ENCODE results near the gene CCNJL. TPM values are rescaled to one million over a fixed set of nuclear protein-coding genes. Genes with fewer than 3 reads are reported as not detected.
A peak's percentile ranks its signal among the peaks of the same experiment; 100 is the strongest.

The CCNJL gene
- total RNA-seq, 1 donor from 2014 or later, result 9.4 TPM

DNA sequence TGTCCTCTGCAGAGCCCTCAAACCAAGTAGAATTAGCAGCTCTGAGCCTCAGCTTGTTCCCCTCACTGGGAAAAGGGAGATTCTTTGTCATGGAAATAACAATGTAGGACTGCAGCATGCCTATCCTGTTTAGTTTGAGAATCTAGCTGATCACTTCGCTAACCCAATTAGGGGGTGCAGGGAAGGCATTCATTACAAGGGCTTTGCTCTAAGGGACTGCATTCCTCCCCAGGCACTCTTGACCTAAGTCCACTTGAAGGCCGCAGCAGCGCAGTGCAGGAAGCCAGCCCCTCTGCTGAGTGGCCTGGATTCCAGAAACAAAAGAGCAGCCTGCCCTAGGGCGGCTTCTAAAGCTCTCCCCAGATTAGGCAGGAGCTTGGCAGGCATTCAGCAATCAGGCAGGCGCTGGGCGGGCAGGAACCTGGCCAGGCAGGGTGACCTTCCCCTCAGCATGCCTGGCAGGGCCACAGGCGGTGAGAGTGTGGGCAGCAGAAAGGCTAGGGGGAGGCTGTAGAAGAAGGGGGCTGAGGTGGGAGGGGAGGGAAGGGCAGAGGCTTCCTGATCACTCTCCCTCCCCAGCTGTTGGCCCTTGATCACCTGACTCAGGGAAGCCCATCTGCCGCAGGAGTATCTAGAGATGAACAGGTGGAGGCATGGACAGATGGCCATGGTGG, 24.8 kb downstream of the CCNJL start:
- H3K27ac ChIP-seq, result peak overlapping the region; percentile 49
- peaks cover 73% of the 10 kb centered on the region for H4K20me1 ChIP-seq (ENCODE audit: low read depth)
- Mint-ChIP-seq H3K27me3 (ENCODE audit: insufficient read depth, low read depth) (peaks cover 6% of the 10 kb centered on the region), H3K9me3 (no peaks in the 10 kb centered on the region), H3K27ac (peak overlapping the region; percentile 92), H3K36me3 (peaks cover 8% of the 10 kb centered on the region), H3K4me3 (peak overlapping the region; percentile 67), H3K4me1 (peaks cover 49% of the 10 kb centered on the region)
- peak; percentile 90 for TF ChIP-seq EZH2phosphoT487 (IDR thresholded peaks at IDR 0.05)
- TF ChIP-seq, protein P1, sequence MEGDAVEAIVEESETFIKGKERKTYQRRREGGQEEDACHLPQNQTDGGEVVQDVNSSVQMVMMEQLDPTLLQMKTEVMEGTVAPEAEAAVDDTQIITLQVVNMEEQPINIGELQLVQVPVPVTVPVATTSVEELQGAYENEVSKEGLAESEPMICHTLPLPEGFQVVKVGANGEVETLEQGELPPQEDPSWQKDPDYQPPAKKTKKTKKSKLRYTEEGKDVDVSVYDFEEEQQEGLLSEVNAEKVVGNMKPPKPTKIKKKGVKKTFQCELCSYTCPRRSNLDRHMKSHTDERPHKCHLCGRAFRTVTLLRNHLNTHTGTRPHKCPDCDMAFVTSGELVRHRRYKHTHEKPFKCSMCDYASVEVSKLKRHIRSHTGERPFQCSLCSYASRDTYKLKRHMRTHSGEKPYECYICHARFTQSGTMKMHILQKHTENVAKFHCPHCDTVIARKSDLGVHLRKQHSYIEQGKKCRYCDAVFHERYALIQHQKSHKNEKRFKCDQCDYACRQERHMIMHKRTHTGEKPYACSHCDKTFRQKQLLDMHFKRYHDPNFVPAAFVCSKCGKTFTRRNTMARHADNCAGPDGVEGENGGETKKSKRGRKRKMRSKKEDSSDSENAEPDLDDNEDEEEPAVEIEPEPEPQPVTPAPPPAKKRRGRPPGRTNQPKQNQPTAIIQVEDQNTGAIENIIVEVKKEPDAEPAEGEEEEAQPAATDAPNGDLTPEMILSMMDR (IDR thresholded peaks at IDR 0.05), result no peak
- H3F3A ChIP-seq (ENCODE audit: low read depth), result peaks cover 31% of the 10 kb centered on the region
- peak; percentile 96 for DNase-seq (ENCODE audit: low spot score)
- H3K27me3 ChIP-seq, result peaks cover 63% of the 10 kb centered on the region
- no peak overlapping the region for H3K9ac ChIP-seq
- peaks cover 13% of the 10 kb centered on the region for H3K4me1 ChIP-seq
- no peaks in the 10 kb centered on the region for H3K36me3 ChIP-seq
- H3K9me3 ChIP-seq (ENCODE audit: low read depth), result no peaks in the 10 kb centered on the region
- H3K79me2 ChIP-seq (ENCODE audit: low read depth), result peaks cover 9% of the 10 kb centered on the region
- peak overlapping the region; percentile 10 for H3K4me3 ChIP-seq
- H2AFZ ChIP-seq (replicated peaks), result no peak overlapping the region
- H3K4me2 ChIP-seq, result peak overlapping the region; percentile 63

DNA sequence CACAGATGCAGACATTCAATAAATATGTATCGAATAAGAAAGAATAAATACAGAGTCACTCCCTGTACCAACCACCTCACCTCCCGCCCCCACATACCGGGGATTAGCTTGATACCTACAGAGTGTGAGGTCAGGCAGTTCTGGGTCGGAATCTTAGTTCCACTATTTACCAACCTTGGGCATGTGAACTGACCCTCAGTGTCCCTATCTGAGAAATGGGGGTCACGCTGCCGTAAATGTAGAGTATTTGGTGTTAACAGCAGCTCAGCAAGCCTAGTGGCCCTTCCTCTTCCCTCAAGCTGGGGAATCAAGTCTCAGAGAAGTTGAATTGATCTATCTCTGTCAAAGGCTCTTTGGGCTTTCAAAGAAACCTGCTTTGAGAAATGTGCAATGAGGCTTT, 25.4 kb downstream of the CCNJL start:
- Histone ChIP-seq H4K20me1 (ENCODE audit: low read depth) (peaks cover 77% of the 10 kb centered on the region), H3K79me2 (ENCODE audit: low read depth) (peaks cover 9% of the 10 kb centered on the region), H3F3A (ENCODE audit: low read depth) (peaks cover 34% of the 10 kb centered on the region), H3K4me1 (peaks cover 13% of the 10 kb centered on the region), H3K9ac (no peak overlapping the region), H3K27me3 (peaks cover 63% of the 10 kb centered on the region), H3K27ac (peak overlapping the region; percentile 49), H2AFZ (replicated peaks) (no peak overlapping the region), H3K9me3 (ENCODE audit: low read depth) (no peaks in the 10 kb centered on the region), H3K4me2 (peak overlapping the region; percentile 63), H3K4me3 (peak overlapping the region; percentile 10), H3K36me3 (no peaks in the 10 kb centered on the region)
- peaks cover 49% of the 10 kb centered on the region for H3K4me1 Mint-ChIP-seq
- peaks cover 6% of the 10 kb centered on the region for H3K27me3 Mint-ChIP-seq (ENCODE audit: insufficient read depth, low read depth)
- H3K4me3 Mint-ChIP-seq, result peak overlapping the region; percentile 67
- no peak for DNase-seq (ENCODE audit: low spot score)
- H3K27ac Mint-ChIP-seq, result peak overlapping the region; percentile 92
- H3K36me3 Mint-ChIP-seq, result peaks cover 10% of the 10 kb centered on the region
- TF ChIP-seq EZH2phosphoT487 (IDR thresholded peaks at IDR 0.05), result no peak
- no peak for TF ChIP-seq EZH2 (IDR thresholded peaks at IDR 0.05)
- TF ChIP-seq, protein P1 (IDR thresholded peaks at IDR 0.05), result no peak
- H3K9me3 Mint-ChIP-seq, result no peaks in the 10 kb centered on the region

DNA sequence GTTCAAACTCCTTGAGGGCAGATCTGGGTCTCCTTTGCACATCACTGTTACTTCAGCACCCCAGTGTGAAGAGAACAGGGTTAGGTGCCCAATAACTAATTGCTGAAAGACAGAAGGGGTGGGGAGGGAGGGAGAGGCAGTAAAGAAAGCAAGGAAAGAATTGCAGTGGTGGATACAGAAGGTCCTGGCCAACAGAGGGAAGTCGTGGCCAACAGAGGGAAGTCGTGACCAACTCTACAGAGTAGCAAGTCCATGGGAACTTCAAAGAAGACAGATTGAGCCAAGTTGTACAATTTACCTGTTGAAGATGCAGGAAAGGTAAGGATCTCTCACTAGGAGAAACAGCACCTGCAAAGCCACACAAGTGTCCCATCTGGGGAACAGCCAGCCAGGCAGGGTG, 27.0 kb downstream of the CCNJL start:
- no peaks in the 10 kb centered on the region for H3K36me3 ChIP-seq
- H3K4me2 ChIP-seq, result no peak overlapping the region
- Mint-ChIP-seq H3K4me1 (peaks cover 49% of the 10 kb centered on the region), H3K27ac (no peak overlapping the region), H3K36me3 (peaks cover 10% of the 10 kb centered on the region), H3K9me3 (no peaks in the 10 kb centered on the region), H3K27me3 (ENCODE audit: insufficient read depth, low read depth) (peaks cover 6% of the 10 kb centered on the region), H3K4me3 (no peak overlapping the region)
- peaks cover 34% of the 10 kb centered on the region for H3F3A ChIP-seq (ENCODE audit: low read depth)
- no peak overlapping the region for H3K4me3 ChIP-seq
- peaks cover 80% of the 10 kb centered on the region for H4K20me1 ChIP-seq (ENCODE audit: low read depth)
- H3K79me2 ChIP-seq (ENCODE audit: low read depth), result peaks cover 9% of the 10 kb centered on the region
- no peaks in the 10 kb centered on the region for H3K9me3 ChIP-seq (ENCODE audit: low read depth)
- TF ChIP-seq EZH2phosphoT487 (IDR thresholded peaks at IDR 0.05), result no peak
- no peak overlapping the region for H2AFZ ChIP-seq (replicated peaks)
- H3K4me1 ChIP-seq, result peaks cover 13% of the 10 kb centered on the region
- no peak overlapping the region for H3K9ac ChIP-seq
- no peak overlapping the region for H3K27ac ChIP-seq
- no peak for DNase-seq (ENCODE audit: low spot score)
- peaks cover 52% of the 10 kb centered on the region for H3K27me3 ChIP-seq

DNA sequence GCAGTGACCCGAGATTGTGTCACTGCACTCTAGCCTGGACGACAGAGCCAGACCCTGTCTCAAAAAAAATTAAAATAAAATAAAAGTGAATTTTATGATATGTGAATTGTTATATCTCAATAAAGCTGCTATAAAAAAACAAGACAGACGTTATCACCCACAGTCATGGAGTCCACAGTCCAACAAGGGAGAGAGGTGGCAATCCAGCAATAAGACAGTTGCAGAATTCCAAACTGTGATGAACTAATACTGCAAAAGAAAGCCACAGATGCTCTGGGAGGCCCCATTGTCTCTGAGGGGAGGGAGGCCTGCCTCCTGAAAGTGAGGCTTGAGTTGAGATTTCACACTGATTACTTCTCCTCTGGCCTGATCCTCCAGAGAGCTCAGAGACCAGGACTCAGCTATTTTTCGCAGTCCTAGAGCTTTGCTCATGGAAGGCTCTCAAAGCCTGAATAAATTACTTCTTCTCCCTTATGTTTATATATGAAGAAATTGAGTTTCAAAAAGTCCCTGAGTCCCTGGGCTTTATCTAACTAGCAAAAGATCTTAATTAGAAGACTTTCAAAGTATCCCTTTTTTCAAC, 28.0 kb downstream of the CCNJL start:
- peaks cover 34% of the 10 kb centered on the region for H3F3A ChIP-seq (ENCODE audit: low read depth)
- H3K79me2 ChIP-seq (ENCODE audit: low read depth), result peaks cover 9% of the 10 kb centered on the region
- peaks cover 13% of the 10 kb centered on the region for H3K4me1 ChIP-seq
- H3K9me3 ChIP-seq (ENCODE audit: low read depth), result no peaks in the 10 kb centered on the region
- DNase-seq (ENCODE audit: low spot score), result no peak
- TF ChIP-seq EZH2phosphoT487 (IDR thresholded peaks at IDR 0.05) (no peak), EZH2 (IDR thresholded peaks at IDR 0.05) (no peak)
- TF ChIP-seq, protein P1 (IDR thresholded peaks at IDR 0.05), result no peak
- Mint-ChIP-seq H3K36me3 (peaks cover 16% of the 10 kb centered on the region), H3K9me3 (no peaks in the 10 kb centered on the region), H3K4me3 (no peak overlapping the region), H3K27me3 (ENCODE audit: insufficient read depth, low read depth) (peaks cover 6% of the 10 kb centered on the region), H3K27ac (no peak overlapping the region), H3K4me1 (peaks cover 43% of the 10 kb centered on the region)
- no peak overlapping the region for H3K4me2 ChIP-seq
- no peak overlapping the region for H2AFZ ChIP-seq (replicated peaks)
- no peak overlapping the region for H3K9ac ChIP-seq
- no peak overlapping the region for H3K27ac ChIP-seq
- peaks cover 43% of the 10 kb centered on the region for H3K27me3 ChIP-seq
- no peak overlapping the region for H3K4me3 ChIP-seq
- peaks cover 77% of the 10 kb centered on the region for H4K20me1 ChIP-seq (ENCODE audit: low read depth)
- H3K36me3 ChIP-seq, result no peaks in the 10 kb centered on the region
